ENCODE results near the gene ZEB1.

GRCh38 chr10:31460242-31460641, 141.2 kb downstream of the ZEB1 start:
- TF ChIP-seq CTCF (conservative IDR thresholded peaks at IDR 0.05 in 1 of 2, IDR thresholded peaks at IDR 0.05 in 1 of 2; ENCODE audit: extremely low read depth in 1 of 2, insufficient read depth in 1 of 2, low read depth in 1 of 2, low read length in 2 of 2) (no peak), EZH2 (IDR thresholded peaks at IDR 0.05; ENCODE audit: borderline replicate concordance, low read length) (no peak)

Measured in mammary epithelial cell (primary cell).